GM12873 (cell line): Measurements from ENCODE around the gene NR4A1.
A peak's percentile ranks its signal among the peaks of the same experiment; 100 is the strongest.

Experiments used
- TF ChIP-seq, protein P1 (sequence below): IDR thresholded peaks from 2 replicates; pipeline ENCODE4 v1.5.1; 2012; ENCODE audit warnings: low read depth, mild to moderate bottlenecking, moderate library complexity, low read length, control low read depth; ENCODE audit not compliant: insufficient read depth; ENCODE audit errors: missing control alignments

Gene NR4A1

DNA sequence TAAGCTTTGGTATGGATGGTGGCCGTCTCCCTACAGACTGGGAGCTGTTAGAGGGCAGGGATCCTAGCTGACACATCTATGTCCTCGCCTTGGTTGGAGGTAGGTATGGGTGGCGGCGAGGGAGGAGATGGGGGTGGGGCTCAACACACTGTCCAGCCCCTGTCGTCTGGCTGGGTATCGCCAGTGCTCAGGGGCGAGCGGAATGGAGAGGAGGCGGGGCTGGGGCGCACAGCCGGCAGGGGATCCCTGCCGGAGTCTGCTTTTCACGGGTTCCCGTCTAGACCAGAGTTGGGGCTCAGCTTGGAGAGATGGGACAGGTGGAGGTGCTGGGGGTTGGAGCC, 28.4 kb upstream of the NR4A1 start:
- TF ChIP-seq, protein P1, sequence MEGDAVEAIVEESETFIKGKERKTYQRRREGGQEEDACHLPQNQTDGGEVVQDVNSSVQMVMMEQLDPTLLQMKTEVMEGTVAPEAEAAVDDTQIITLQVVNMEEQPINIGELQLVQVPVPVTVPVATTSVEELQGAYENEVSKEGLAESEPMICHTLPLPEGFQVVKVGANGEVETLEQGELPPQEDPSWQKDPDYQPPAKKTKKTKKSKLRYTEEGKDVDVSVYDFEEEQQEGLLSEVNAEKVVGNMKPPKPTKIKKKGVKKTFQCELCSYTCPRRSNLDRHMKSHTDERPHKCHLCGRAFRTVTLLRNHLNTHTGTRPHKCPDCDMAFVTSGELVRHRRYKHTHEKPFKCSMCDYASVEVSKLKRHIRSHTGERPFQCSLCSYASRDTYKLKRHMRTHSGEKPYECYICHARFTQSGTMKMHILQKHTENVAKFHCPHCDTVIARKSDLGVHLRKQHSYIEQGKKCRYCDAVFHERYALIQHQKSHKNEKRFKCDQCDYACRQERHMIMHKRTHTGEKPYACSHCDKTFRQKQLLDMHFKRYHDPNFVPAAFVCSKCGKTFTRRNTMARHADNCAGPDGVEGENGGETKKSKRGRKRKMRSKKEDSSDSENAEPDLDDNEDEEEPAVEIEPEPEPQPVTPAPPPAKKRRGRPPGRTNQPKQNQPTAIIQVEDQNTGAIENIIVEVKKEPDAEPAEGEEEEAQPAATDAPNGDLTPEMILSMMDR, result no peak

DNA sequence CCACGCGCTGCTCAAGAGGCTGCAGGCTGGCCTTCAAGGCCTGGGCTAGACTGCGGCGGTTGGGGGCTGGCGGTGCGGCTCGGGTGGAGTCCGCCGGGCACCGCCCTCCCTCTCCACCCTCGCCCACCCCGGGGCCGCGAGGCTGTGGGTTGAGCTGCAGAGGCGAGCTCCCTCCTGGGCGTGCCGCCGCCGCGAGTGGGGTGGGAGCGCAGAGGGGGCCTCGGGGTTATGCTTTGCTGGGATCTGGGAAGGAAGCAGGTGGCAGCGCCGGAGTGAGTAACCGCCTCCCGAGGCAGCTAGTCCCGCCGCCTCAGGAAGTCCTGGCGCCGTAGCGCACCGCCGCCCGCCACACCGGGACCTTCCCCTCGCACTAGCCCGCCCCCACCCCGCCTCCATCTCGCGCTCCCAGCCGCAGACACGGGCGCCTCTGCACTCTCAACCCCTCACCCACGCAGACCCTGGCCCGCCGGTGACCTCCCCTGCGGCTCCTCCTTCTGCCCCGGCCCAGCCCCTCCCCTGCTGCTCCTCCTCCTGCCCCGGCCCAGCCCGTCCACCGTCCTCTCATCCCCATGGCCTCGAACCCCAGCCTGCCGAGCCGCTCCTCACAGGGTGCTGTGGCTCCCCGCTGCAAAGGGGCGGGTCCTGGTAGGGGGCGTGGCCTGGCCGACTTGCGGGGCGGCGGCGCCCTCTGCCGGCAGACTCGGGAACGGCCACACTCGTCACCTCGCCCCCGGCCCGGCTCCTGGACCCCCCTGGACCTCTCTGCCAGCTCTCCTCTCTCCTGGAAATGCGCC, 27.9 kb upstream of the NR4A1 start:
- TF ChIP-seq, protein P1, result peak; percentile 89

DNA sequence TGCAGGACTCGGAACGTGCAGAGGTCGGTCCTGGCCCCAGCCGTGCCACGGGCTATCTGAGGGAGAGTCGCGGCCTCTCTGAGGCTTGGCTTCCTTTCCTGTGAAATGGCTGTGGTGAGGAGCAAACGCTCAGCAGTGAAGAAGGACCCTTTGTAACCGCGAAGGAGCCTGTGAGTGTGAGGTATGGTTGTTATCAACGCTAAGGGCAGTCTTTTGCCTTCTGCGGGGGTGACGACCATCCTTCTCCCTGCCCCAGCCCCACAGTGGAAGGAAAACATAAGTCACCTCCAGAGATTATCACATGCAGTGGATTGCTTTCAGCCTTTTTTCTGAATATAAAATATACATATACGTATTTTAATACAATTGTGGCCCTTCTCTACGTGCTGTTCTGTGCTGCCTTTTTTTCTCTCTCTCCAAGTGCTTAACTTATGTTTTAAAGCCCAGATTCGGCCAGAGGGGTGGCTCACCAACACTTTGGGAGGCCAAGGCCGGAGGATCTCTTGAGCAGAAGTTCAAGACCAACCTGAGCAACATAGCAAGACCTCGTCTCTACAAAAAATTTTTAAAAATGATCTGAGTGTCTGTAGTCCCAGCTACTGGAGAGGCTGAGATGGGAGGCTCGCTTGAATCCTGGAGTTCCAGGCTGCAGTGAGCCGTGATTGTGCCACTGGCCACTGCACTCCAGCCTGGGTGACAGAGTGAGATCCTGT, 27.1 kb upstream of the NR4A1 start:
- TF ChIP-seq, protein P1, result no peak

DNA sequence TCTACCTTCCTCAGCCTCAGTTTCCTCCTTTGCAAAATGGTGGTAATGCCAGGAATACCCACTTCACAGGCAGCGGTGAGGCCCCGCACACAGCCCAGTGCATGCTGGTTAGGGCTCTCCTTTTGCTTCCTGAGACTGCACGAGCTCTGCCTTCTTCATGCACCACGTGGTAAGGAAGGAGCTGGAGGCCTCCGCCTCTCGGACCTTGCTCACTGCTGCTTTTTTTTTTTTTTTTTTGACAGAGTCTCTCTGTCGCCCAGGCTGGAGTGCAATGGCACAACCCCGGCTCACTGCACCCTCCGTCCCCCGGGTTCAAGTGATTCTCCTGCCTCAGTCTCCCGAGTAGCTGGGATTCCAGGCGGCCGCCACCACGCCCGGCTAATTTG, 26.4 kb upstream of the NR4A1 start:
- TF ChIP-seq, protein P1, result no peak

DNA sequence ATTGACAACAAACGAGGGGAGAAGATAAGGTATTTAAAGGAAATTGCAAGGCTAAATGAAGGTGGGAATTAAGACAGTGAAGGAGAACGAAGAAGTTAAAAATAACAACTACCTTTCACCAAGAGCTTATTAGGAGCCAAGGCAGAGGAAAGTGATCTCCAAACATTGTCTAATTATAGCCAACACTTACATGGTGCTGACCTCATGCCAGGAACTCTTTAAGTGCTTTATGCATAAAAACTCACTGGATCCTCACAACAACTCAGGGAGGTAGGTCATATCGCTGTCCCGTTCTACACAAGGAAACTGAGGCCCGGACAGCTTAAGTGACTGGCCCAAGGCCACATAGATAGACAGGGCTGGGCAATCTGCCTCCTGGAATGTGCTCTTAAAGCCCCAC, 25.0 kb upstream of the NR4A1 start:
- TF ChIP-seq, protein P1, result no peak

DNA sequence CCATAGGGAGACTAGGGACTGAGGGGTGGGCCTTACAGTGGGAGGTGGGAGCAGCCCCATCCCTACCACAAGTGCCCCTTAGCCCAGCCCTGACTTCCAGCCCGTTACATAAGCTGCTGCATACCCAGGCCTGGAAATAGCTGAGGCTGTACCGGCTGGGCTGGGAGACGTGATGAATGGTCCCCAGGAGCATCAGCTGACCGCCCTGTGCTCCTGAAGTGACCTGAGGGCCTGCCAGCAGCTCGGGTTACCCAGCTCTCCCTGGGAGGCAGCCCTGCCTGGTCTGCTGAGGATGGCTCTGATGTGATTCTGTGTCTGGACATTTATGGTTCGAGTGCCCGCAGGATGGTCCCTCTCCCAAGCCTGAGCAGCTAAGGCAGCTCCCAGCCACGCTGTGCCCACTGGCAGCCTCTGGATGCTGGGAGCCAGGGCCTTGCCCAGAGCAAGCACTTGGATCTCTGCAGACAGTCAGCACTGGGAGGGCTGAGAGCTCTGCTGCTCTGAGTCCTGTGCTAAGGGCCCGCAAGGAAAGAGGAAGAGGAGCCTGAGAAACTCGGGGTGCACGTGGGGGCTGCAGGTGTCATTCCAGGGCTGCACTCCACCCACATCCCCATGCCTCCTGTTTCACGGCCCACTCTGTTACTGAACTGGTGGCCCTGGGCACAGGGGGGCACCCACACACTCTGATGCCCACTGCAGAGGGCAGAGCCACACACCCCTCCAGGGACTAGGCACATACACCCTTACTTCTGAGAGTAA, 24.0 kb upstream of the NR4A1 start:
- TF ChIP-seq, protein P1, result no peak

DNA sequence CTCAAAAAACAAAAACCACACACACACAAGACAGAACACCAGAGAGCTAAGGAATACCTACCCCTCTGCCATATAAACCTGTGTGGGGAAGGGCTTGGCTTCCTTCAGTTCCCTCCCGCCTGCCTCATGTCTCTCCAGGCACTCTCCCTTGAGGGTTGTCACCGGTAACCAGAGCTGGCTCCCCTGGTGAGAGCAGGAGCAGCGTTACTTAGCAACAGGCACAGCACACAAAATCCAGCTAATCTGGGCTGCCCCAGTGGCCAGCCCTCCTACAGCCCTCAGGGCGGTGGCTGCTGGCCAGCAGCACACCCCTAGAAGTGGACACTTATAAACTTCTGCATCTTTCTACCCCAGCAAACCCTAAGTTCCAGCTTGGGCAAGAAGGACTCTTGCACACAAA, 21.6 kb upstream of the NR4A1 start:
- TF ChIP-seq, protein P1, result no peak
